HG02610 (cell line): ENCODE measurements around the gene SYVN1.
A peak's percentile ranks its signal among the peaks of the same experiment; 100 is the strongest.
"Not testable (repeated sequence)": the region's sequence is repeated elsewhere in the genome, so short reads cannot be mapped to it uniquely, and the experiment has no call there.

ENCODE experiments used
- ATAC-seq: cut with Tn5 transposase; IDR thresholded peaks from one replicate; pipeline ENCODE4 v1.9.1; 2021; ENCODE audit warnings: mild to moderate bottlenecking, moderate library complexity; ENCODE audit not compliant: unreplicated experiment

SYVN1 gene

DNA sequence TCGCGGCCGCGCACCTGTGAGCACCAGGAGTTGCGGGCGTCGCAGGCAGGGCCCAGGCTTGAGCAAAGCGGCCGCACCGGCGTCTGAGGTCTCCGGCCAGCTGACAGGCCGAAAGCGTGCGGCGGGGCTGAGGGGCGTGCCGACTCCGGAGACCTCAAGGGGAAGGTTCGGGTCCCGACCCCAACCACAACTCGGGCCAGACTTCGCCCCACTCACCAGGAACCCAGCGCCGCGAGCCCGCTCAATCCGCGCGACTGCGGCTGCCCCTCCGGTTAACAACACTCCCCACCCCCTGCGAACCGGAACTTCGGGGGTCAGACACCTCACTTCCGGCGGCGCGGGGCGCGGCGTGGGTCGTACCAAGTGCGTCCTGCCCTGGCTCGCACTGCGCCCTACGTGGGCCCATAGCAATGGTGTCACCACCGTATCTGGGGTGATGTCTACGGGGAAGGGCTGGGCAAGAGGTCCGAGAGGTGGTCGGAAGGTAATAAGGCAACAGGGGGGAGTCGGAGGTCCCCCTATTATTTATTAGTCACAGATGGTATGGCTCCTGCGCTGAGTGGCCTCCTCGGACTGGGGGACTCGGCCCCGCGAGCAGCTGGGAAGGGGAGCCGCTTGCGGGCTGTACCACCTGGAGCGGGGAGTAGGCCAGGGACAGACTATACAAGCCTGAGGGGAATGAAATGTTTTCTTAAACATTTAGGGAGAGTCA, at the start of gene SYVN1:
SYVN1 (minus strand) TSS at position 280 of the 712 bp plus-strand sequence. CDS start 918 bp downstream, outside the sequence.
- ATAC-seq, result peak; percentile 55

DNA sequence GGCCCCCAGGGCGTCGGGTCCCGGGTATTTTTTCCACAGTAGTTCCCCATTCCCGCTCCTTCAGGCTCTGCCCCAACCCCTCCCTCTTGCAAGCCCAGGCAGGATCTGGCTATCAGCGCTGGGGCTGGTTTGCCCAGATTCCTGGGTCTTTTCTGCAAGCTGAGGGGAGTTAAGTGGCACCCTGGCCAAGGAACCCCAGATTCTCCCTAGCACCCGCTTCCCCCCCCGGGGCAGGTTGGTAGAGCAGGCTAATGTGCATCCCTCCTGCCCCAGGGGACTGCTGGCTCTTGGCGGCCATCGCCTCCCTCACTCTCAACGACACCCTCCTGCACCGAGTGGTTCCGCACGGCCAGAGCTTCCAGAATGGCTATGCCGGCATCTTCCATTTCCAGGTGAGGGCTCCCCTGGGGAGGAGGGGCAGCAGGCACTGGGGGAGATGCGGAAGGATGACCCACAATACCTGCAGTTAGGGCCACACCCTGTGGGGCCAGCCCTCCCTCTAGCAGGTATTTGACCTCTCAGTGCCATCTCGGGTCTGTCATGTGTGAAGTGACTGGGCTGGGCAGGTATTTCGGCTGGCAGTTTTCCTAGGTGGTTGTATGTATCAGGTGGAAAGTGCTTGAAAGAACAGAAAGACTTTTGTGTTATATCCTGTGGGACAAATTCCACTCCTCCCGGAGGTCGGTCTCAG, 49.0 kb upstream of the SYVN1 start:
- ATAC-seq, result no peak

DNA sequence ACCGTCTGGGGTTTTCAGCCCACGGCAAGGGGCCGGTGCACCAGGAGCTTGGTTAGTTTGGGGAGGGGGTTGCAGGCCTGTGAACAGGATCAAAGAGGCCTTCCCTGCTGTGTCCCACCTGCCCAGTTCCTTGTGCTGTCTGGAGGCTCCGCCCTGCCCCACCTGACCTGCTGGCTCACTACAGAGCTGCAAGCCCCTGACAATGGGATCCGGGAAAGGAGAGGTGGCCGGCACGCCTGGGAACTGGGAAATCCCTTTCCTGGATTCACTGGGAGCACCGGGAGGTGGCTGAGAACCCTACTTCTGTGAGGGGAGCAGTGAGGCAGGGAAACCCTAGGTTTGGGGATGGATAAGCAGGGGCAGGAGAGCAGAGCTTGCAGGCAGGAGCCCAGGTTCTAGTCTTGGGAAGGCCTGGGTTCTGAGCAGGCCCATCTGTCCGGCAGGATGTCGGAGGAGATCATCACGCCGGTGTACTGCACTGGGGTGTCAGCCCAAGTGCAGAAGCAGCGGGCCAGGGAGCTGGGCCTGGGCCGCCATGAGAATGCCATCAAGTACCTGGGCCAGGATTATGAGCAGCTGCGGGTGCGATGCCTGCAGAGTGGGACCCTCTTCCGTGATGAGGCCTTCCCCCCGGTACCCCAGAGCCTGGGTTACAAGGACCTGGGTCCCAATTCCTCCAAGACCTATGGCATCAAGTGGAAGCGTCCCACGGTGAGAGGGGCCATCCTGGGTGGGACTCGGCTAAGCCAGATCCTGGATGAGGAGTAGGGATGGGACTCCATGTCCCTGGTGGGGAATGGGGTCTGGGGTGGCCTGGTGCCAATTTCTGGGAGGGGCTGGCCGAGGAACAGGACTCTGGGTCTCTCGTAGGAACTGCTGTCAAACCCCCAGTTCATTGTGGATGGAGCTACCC, 48.2 kb upstream of the SYVN1 start:
- no peak for ATAC-seq

DNA sequence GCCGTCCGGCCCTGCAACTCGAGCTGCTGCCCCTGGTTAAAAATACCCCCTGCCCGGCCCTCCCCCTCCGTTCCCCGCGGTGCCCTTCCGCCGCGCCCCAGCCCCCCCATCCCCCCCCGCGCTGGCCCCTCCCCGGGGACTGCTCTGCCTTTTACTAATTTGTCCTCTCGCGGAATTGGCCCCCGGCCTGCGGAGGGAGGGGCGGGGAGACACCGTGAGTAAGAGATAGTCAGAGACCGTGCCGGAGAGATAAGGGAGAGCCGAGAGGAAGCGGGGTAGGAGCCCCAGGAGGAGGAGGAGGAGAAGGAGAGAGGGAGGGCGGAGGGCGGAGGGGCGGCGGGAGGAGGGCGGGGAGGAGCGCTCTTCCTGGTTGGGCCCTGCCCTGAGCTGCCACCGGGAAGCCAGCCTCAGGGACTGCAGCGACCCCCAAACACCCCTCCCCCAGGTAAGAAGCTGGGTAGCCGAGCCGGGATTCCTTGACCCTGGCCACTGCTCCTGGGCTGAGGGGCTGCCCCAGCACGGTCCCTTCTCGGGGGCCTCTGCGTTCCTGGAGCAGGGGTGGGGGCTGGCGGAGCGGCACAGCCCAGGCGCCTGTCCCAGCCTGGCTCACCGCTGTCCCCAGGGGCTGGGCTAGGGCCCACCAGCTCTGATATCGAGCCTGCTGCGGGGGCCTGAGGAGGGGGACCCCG, 47.4 kb upstream of the SYVN1 start, which contains the start of gene CAPN1:
CAPN1 (plus strand) TSS at position 360 of the 689 bp plus-strand sequence. CDS start 774 bp downstream, outside the sequence.
- ATAC-seq, result peak; percentile 35

DNA sequence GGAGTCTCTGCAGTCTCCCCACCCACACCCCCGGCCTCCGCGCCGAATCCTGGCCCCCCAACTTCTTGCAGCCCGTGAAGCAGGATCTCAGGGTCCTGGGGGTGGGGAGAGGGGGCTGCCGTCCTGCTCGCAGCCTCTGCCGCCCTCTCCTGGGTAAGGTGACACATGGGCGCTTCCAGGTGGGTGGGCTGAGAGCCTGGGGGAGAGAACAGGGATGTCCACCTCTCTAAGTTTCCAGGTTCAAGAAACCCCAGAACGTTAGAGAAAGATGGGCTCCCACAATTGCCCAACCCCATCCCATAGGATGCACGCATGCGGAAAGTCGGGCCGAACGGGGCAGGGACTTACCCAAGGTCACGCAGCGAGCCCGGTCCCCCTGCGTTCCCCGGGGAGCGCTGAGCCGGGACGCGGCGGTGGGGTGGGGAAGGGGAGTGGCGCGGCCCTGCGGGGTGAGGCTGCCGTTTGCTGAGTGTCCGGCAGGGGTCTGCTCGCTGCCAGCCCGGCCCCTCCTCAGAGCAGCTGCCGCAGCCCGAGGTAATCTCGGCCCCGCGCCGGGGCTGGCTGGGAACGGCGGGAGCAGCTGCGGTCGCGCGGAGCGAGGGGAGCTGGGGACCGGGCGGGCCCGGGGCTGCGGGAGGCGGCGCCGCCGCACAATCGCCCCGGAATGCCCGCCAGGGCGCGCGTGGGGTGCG, 46.7 kb upstream of the SYVN1 start:
- peak; percentile 62 for ATAC-seq

DNA sequence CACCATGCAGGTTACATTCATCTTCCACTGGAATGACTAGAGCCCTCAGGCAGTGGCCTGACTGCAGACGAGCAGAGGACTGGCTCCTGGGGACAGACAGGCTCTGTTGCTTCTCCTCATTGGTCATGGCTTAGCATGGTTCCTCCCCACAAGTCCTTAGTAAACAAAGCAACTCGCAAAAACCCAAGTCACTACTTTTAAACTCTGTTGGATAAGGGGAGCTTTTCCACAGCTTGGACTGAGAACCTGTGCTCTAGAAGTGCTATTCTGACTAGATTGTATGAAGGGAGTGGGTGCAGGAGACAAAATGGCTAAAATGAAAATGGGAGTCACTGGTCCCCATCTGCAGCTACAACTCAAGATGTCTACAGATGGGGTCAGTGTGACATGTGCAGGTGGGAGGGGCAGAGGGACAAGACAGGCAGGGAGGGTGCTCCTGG, 40.3 kb upstream of the SYVN1 start:
- not testable (repeated sequence) for ATAC-seq

DNA sequence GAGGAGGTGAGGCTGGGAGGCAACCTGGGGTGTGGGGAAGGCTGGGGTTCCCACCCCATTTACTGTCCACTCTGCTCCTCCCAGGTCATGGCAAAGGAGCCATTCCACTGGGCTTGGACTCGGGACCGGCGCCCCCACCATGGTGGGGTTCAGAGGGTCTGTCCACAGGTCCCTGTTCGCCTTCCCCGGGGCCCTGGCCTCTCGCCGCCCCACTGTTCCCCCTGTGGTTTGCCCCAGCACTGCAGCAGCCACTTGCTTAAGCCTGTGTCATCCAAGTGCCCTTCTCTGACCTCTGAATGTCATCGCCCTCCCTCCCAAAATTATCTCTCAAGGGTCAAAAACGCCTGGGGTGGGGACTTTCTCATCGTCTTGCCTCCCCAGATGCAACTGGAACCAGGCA, 38.3 kb upstream of the SYVN1 start:
- ATAC-seq, result no peak

DNA sequence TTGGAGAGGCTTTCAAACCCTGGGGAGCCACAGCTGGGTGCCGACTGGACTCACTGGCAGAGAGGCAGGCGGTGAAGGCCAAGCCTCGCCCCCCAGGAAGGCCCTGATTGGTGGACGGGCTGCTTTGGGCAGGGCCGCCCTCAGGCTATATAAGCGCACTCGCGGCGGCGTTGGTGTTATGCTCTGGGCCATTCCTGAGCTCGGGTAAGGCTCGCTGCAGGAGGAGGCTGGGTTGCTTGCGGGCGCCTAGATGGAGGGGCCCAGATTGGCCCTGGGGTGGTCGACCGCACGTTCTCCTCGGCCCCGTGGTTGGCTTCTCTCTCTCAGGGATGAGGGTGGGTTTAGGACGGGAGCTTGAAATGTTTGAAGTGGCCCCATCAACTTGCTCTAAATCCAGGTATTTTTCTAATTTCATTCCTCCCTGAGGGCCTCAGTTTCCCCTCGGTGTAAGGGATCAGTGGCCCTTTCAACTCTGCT, 35.8 kb upstream of the SYVN1 start, which contains the start of gene SPDYC:
SPDYC (plus strand) TSS at position 176 of the 477 bp plus-strand sequence. CDS start 1,125 bp downstream, outside the sequence.
- no peak for ATAC-seq

DNA sequence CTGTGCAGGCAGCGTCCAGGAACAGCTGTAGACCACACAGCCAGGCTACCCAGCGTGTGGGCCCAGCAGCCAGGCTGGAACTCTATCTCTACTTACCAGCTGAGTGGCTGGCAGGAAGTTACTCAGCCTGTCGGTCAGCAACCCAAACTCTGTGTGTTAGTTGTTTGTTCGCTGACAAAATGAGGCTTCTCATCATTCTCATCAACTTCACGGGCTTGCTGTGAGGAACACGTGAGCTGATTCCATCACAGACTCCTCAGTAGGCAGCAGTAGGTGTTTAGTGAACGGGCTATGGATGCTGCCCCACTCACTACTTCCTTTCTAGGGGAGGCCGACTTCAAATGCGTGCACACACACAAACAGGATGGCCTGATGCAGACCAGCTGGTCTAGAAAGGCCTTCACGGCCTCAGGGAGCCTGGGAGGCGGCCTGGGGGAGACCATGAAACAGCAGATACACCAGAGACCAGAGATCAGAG, 34.9 kb upstream of the SYVN1 start:
- ATAC-seq, result no peak

DNA sequence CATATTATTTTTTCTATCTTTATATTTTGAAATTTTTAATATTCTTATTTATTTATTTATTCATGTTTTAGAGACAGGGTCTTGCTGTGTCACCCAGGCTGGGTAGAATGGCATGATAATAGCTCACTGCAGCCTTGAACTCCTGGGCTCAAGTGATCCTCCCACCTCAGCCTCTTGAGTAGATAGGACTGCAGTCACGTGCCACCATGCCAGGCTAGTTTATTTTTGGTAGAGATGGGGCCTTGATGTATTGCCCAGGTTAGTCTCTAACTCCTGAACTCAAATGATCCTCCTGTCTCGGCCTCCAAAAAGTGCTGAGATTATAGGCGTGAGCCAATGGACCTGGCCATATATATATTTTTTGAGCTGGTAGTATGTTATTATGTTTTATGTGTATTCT, 33.3 kb upstream of the SYVN1 start:
- no peak for ATAC-seq

DNA sequence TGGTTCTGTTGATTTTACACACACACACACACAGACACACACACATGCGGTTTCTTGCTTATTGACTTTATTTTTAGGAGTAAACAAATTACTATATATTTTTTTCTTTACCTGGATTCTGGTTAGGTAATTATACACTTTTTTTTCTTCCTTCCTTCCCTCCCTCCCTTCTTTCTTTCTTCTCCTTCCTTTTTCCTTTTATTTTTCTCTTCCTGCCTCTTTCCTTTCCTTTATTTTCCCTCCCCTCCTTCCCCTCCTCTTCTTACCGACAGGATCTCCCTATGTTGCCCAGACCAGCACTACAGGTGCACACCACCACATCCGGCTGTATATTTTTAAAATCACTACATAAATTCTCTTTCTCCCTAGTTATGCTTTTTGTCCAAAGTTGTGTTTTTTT, 32.6 kb upstream of the SYVN1 start:
- no peak for ATAC-seq

DNA sequence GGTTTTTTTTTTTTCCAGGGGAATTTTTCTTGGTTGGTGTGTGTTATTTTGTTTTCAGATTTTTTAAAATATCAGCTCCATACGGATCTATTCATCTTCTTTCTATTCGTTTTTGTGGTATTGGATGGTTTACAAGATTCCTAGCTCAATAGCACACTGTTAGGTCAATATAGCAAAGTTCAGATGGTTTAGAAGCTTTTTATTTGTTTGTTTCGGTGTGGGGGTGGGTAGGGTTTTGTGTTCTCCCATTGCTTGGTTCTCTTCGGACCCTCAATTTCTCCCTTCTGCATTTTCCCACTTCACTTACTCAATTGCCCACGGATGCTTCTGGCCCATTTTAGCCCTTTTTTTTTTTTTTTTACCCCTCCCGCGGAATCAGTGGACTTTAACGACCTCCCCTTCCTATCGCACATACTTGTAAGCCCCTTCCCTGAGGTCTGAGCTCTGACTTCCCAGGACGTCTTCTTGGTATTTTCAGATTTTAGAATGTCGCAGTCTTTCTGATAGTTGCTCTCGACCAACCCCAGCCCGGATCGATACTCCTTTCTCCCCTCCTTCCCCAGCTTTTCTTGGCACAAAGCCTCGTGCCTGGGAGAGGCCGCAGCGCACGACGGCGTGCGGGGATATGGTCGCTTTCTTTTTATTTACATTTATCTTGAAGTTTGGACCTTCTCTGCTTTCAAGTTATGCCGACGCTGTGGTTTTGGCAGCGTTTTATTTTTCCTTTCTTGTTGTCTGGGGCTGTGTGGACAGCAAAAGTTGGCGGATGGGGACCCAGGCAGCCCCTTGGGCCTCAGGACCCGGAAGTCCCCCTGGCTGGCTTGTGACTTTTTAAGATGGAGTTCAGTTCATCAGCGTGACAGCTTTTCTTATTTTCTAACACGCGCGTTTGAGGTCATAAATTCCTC, 31.3 kb upstream of the SYVN1 start:
- ATAC-seq, result no peak

DNA sequence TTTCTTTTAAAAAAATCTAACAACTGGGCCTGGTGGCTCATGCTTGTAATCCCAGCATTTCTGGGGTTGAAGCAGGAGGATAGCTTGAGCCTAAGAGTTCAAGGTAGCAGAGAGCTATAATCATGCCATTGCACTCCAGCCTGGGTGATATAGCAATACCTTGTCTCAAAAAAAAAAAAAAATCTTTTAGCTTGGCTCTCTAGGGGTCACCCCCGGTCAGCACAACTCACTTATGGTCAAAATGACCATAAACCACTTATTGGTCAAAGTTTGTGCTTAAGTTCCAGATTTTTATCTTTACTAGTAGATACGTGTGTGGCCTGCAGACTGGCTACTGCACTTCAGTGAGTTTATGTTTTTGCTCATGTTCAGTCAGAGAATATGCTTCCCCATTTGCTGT, 29.4 kb upstream of the SYVN1 start:
- ATAC-seq, result no peak

DNA sequence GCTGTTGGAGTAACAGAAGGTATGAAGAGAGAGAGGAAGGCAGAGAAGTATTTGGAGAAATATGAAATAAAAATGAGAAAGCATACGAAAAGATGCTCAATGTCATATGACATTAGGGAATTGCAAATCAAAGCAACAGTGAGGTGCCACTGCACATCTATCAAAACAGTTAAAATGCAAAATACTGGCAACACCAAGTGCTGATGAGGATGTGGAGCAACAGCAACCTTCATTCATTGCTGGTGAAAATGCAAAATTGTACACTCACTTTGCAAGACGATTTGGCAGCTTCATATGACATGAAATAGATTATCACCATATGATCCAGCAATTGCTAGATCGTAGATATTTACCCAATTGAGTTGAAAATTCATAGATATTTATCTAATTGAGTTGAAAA, 26.3 kb upstream of the SYVN1 start:
- no peak for ATAC-seq

DNA sequence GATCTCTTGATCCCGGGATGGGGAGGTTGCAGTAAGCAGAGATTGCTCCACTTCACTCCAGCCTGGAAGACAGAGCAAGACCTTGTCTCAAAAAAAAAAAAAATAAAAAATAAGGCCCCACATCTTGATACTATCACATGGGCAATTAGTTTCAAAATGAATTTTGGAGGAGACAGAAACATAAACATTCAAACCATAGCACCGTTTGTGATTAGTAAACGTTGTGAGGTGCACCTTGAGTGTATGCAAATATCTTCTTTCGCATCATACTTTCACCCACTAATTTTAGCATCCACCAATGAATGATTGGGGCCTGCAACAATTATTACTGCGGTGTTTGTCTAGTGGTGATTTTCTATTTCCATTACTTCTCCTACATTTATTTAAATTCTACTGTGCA, 24.7 kb upstream of the SYVN1 start:
- peak; percentile 64 for ATAC-seq

DNA sequence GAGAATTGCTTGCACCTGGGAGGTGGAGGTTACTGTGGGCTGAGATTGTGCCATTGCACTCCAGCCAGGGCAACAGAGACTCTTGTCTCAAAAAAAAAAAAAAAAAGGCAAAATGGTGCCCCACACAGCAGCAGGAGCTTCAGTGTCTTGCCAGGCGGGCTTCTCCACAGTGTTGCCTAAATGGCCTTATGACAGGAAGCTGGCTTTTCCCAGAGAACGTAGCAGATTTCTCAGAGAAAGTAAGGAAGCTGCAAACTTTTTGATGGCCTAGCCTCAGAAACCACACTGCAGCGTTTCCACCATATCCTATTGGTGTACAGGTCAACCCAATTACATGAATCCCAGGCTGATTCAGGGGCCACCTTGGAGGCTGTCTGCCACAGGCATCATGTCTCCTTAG, 23.0 kb upstream of the SYVN1 start:
- ATAC-seq, result no peak

DNA sequence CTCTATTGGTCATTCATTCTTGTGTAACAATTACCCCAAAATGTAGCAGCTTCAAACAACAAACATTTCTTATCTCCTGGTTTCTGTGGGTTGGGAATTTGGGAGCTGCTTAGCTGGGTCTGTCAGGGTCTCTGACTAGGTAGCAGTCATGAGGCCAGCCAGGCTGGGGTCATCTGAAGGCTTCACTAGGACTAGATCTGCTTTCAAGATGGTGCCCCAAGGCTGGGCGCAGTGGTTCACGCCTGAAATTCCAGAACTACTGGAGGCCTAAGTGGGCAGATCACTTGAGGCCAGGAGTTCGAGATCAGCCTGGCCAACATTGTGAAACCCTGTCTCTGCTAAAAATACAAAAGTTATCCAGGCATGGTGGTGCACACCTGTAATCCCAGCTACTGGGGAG, 22.6 kb upstream of the SYVN1 start:
- no peak for ATAC-seq

DNA sequence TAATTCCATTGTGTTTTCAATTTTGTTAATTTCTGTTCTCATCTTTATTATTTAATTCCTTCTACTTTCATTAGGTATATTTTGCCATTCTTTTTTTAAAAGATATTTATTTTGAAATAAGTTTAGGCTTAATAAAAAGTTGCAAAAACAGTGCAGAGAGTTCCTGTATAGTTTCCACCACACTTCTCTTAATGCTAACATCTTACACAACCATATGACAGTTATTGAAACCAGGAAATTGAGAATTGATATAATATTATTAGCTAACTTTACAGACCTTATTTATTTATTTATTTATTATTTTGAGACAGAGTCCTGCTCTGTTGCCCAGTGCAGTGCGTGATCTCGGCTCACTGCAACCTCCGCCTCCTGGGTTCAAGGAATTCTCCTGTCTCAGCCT, 21.9 kb upstream of the SYVN1 start:
- no peak for ATAC-seq

DNA sequence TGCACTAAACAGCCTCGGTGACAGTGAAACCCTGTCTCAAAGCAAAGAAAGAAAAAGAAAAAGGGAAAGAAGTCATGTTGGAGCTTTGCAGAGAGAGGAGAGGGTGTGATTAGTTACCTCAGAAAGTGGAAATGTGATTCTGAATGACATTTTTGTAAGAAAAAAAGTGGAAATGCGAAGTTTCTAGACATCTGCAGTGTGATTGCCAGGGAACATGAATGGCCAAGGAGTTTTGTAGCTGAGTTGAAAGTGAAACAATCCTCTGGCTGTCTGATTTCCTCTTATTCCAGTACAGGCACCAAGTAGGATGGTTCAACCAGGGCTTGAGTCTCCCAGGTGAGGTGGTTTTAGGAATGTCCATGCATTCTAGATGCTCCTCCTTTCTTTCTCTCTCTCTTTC, 17.8 kb upstream of the SYVN1 start:
- ATAC-seq, result no peak
